ENCODE measurements around the gene RABGAP1L.
A peak's percentile ranks its signal among the peaks of the same experiment; 100 is the strongest.

- TF ChIP-seq CTCF (IDR thresholded peaks at IDR 0.05) (peak in 5 of 6 experiments; percentile 61 to 68 (median 66)), POLR2A (IDR thresholded peaks at IDR 0.05) (no peak)
These were observed 58.7 kb downstream of the RABGAP1L start for GRCh38 chr1:174217787-174218574.
